Effector memory CD4-positive, alpha-beta T cell (primary cell): ENCODE measurements around the gene EXOSC5.
"Not testable (repeated sequence)": the region's sequence is repeated elsewhere in the genome, so short reads cannot be mapped to it uniquely, and the experiment has no call there.

Source experiments
- DNase-seq, 3 donors: peaks; one replicate each; pipeline ENCODE4 v3.0.0-alpha.2; 2020
- H3K27ac ChIP-seq: 2 replicates; pipeline ENCODE4 v1.7.0; 2013; ENCODE audit warnings: mild to moderate bottlenecking, low read length, moderate library complexity; ENCODE audit not compliant: insufficient read depth, poor library complexity, severe bottlenecking
- H3K27me3 ChIP-seq: replicated peaks from 2 replicates; pipeline ENCODE4 v1.7.0; 2013; ENCODE audit warnings: mild to moderate bottlenecking, low read length; ENCODE audit not compliant: insufficient read depth, control insufficient read depth, poor library complexity, severe bottlenecking
- H3K36me3 ChIP-seq: 2 replicates; pipeline ENCODE4 v1.7.0; 2013; ENCODE audit warnings: mild to moderate bottlenecking, low read length, moderate library complexity; ENCODE audit not compliant: control insufficient read depth, insufficient read depth
- H3K4me1 ChIP-seq: 2 replicates; pipeline ENCODE4 v1.7.0; 2013; ENCODE audit warnings: low read length, mild to moderate bottlenecking; ENCODE audit not compliant: control insufficient read depth, insufficient read depth, poor library complexity, severe bottlenecking
- H3K4me3 ChIP-seq: 2 replicates; pipeline ENCODE4 v1.7.0; 2013; ENCODE audit warnings: low read length, low read depth, mild to moderate bottlenecking; ENCODE audit not compliant: insufficient read depth, poor library complexity, severe bottlenecking
- H3K9me3 ChIP-seq: 2 replicates; pipeline ENCODE4 v1.7.0; 2013; ENCODE audit warnings: mild to moderate bottlenecking, low read length, moderate library complexity; ENCODE audit not compliant: control insufficient read depth

The EXOSC5 gene

DNA sequence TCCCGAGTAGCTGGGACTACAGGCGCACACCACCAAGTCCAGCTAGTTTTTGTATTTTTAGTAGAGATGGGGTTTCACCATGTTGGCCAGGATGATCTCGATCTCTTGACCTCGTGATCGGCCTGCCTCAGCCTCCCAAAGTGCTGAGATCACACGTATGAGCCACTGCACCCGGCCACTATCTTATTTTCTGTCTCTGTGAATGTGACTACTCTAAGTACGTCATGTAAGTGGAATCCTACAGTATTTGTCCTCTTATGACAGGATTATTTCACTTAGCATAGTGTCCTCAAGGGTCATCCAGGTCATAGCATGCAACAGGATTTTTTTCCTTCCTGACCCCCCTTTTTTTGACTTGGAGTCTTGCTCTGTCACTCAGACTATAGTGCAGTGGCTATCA, 25.6 kb downstream of the EXOSC5 start:
- no peak overlapping the region for H3K4me3 ChIP-seq
- H3K4me1 ChIP-seq: no peaks in the 10 kb centered on the region

DNA sequence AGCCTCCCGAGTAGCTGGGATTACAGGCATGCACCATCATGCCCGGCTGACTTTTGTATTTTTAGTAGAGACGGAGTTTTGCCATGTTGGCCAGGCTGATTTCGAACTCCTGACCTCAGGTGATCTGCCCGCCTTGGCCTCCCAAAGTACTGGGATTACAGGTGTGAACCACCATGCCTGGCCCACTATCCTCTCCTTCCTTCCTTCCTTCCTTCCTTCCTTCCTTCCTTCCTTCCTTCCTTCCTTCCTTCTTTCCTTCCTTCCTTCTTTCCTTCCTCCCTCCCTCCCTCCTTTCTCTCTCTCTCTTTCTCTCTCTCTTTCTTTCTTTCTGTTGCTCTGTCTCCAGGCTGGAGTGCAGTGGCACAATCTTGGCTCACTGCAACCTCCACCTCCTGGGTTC, 26.0 kb downstream of the EXOSC5 start:
- H3K4me3 ChIP-seq, DNase-seq, H3K27ac ChIP-seq, H3K9me3 ChIP-seq, H3K36me3 ChIP-seq, H3K4me1 ChIP-seq, H3K27me3 ChIP-seq: not testable (repeated sequence)

More for the DNA sequence above, 25.6 kb downstream of the EXOSC5 start:
- H3K9me3 ChIP-seq: no peaks in the 10 kb centered on the region
- H3K27ac ChIP-seq: no peak overlapping the region
- H3K27me3 ChIP-seq: no peaks in the 10 kb centered on the region
- DNase-seq: no peak
- H3K36me3 ChIP-seq: no peaks in the 10 kb centered on the region

GRCh38 chr19:41369769-41370168, 27.4 kb downstream of the EXOSC5 start:
- no peaks in the 10 kb centered on the region for H3K9me3 ChIP-seq
- no peak overlapping the region for H3K27ac ChIP-seq
- H3K36me3 ChIP-seq: no peaks in the 10 kb centered on the region
- DNase-seq: no peak
- H3K4me3 ChIP-seq: no peak overlapping the region
- peaks cover 2% of the 10 kb centered on the region for H3K4me1 ChIP-seq
- no peaks in the 10 kb centered on the region for H3K27me3 ChIP-seq

- H3K4me1 ChIP-seq: peaks cover 16% of the 10 kb centered on the region
- H3K27me3 ChIP-seq: no peaks in the 10 kb centered on the region
- H3K27ac ChIP-seq: no peak overlapping the region
- no peak overlapping the region for H3K4me3 ChIP-seq
- H3K9me3 ChIP-seq: no peaks in the 10 kb centered on the region
- no peak for DNase-seq
- H3K36me3 ChIP-seq: no peaks in the 10 kb centered on the region
Measured at GRCh38 chr19:41367848-41368301, 29.3 kb downstream of the EXOSC5 start.

GRCh38 chr19:41366089-41366488, 31.1 kb downstream of the EXOSC5 start:
- H3K36me3 ChIP-seq: no peaks in the 10 kb centered on the region
- no peak overlapping the region for H3K27ac ChIP-seq
- DNase-seq: no peak
- no peaks in the 10 kb centered on the region for H3K27me3 ChIP-seq
- peaks cover 22% of the 10 kb centered on the region for H3K4me1 ChIP-seq
- H3K4me3 ChIP-seq: no peak overlapping the region
- no peaks in the 10 kb centered on the region for H3K9me3 ChIP-seq

DNA sequence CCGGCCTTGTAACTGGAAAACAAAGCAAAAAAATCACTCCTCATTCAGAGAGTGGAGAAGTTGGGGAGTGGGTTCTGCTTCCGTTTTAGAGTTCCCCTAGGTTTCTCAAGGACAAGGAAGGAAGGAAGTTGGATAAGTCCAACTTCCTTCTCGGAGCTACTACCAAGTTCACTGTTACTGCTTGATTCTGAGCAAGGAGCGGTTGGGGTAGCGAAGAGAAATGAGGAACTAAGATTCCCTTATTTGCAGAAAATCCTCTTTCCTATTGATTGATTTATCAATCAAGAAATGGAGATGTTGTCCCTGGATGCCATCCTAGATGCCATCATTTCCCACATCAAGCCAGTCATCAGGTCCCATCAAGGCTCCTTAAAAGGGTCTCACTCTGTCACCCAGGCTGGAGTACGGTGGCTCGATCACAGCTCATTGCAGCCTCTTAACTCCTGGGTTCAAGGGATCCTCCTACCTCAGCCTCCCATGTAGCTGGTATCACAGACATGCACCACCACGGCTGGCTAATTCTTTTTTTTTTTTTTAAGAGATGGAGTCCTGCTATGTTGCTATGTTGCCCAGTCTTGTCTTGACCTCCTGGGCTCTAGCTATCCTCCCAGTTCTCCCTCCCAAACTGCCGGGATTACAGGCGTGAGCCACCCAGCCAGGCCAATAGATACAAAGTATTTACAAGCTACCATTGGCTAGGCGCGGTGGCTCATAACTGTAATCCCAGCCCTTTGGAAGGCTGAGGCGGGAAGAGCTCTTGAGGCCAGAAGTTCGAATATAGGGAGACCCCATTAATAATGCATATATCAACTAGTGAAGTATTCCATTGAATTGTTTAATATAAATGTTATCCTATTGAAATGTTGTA, 32.4 kb downstream of the EXOSC5 start:
- H3K27ac ChIP-seq: peak overlapping the region; percentile 100
- no peaks in the 10 kb centered on the region for H3K27me3 ChIP-seq
- peak overlapping the region; percentile 81 for H3K4me3 ChIP-seq
- peaks cover 22% of the 10 kb centered on the region for H3K4me1 ChIP-seq
- no peaks in the 10 kb centered on the region for H3K9me3 ChIP-seq
- no peaks in the 10 kb centered on the region for H3K36me3 ChIP-seq
- no peak for DNase-seq

- peak; percentile 96 to 97 (median 97) for DNase-seq
- H3K9me3 ChIP-seq: no peaks in the 10 kb centered on the region
- H3K27me3 ChIP-seq: no peaks in the 10 kb centered on the region
- H3K36me3 ChIP-seq: no peaks in the 10 kb centered on the region
- H3K4me3 ChIP-seq: peak within 1 kb of the TSS; percentile 81
- peak within 1 kb of the TSS; percentile 100 for H3K27ac ChIP-seq
- peaks cover 22% of the 10 kb centered on the region for H3K4me1 ChIP-seq
Measured at GRCh38 chr19:41363753-41364523, 33.2 kb downstream of the EXOSC5 start, which contains the start of gene B9D2. Gene B9D2 (minus strand): TSS chr19:41364149. CDS start chr19:41363519, 630 bp downstream.

DNA sequence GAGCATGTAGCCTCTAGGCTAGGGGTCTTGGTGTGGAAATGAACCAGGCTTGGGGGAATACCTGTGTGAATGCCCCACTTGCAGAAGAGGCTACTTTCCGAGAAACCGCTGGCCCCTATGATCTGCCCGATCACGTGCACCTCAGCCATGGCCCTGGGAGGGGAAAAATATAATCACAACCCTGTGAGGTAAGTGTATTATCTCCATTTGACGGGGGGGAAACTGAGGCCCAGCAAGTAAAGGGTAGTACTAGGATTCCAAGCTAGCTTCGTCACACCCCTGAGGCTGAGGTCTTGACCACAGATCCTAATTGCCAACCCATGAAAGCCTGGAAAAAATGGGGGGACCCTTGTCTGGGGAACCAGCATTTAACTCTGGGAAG, 33.8 kb downstream of the EXOSC5 start:
- H3K27ac ChIP-seq: peak overlapping the region; percentile 100
- H3K36me3 ChIP-seq: no peaks in the 10 kb centered on the region
- no peak for DNase-seq
- peak overlapping the region; percentile 81 for H3K4me3 ChIP-seq
- H3K4me1 ChIP-seq: peaks cover 25% of the 10 kb centered on the region
- no peaks in the 10 kb centered on the region for H3K9me3 ChIP-seq
- no peaks in the 10 kb centered on the region for H3K27me3 ChIP-seq

GRCh38 chr19:41362143-41362847, 34.9 kb downstream of the EXOSC5 start:
- H3K4me3 ChIP-seq: no peak overlapping the region
- no peaks in the 10 kb centered on the region for H3K36me3 ChIP-seq

More at GRCh38 chr19:41362143-41362847, 34.9 kb downstream of the EXOSC5 start:
- Histone ChIP-seq H3K27me3 (no peaks in the 10 kb centered on the region), H3K9me3 (no peaks in the 10 kb centered on the region), H3K27ac (no peak overlapping the region), H3K4me1 (peaks cover 35% of the 10 kb centered on the region)
- DNase-seq: no peak
